Measurements from ENCODE around the gene GTF2H4.

DNA sequence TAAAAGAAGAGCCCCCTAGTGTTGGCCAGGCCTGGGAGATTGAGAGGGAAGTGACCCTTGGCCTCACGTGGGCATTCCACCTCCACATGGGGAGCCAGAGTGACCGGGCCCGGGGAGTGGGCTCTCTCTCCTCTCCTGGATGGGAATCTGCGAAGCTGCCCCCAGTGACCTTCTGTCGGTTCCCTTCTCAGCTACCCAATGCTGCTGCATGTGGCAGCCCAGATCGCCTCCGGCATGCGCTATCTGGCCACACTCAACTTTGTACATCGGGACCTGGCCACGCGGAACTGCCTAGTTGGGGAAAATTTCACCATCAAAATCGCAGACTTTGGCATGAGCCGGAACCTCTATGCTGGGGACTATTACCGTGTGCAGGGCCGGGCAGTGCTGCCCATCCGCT lies 10.1 kb upstream of the GTF2H4 start:
- TF ChIP-seq ZNF274 (IDR thresholded peaks at IDR 0.05; ENCODE audit: low read depth, low read length) (no peak), SUZ12 (IDR thresholded peaks at IDR 0.05; ENCODE audit: extremely low read depth, insufficient read depth, insufficient read length) (no peak), YY1 (IDR thresholded peaks at IDR 0.05; ENCODE audit: insufficient read depth, insufficient read length) (no peak)
